ENCODE data around the gene UBR1. TPM values are rescaled to one million over a fixed set of nuclear protein-coding genes. Genes with fewer than 3 reads are reported as not detected.
"Not testable (repeated sequence)": the region's sequence is repeated elsewhere in the genome, so short reads cannot be mapped to it uniquely, and the experiment has no call there.

UBR1 gene
- total and polyA plus RNA-seq, 2 donors (not counting 1 experiment from before 2014, with no cell fraction given): 18.2 to 45.6 TPM

DNA sequence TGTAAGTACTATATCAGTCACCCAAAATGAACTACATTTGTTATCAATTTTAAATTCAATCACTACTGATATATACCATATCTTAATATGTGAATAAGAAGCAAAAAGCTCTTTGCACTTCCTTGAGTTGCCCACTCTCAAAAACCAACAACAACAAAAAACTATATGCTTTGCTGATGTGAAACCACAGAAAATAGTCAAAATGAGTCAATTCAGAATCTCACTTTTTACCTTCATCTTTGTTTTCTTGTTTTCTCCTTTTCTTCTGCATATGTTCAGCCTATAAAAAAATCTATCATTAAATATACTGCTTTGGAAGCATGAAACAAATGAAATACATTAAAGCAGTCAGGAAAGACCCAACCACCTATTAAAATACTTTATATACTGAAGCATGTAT, 80.7 kb downstream of the UBR1 start:
- no peak for TF ChIP-seq EZH2 (IDR thresholded peaks at IDR 0.05; ENCODE audit: low read length, missing control alignments)
- TF ChIP-seq, protein P1, sequence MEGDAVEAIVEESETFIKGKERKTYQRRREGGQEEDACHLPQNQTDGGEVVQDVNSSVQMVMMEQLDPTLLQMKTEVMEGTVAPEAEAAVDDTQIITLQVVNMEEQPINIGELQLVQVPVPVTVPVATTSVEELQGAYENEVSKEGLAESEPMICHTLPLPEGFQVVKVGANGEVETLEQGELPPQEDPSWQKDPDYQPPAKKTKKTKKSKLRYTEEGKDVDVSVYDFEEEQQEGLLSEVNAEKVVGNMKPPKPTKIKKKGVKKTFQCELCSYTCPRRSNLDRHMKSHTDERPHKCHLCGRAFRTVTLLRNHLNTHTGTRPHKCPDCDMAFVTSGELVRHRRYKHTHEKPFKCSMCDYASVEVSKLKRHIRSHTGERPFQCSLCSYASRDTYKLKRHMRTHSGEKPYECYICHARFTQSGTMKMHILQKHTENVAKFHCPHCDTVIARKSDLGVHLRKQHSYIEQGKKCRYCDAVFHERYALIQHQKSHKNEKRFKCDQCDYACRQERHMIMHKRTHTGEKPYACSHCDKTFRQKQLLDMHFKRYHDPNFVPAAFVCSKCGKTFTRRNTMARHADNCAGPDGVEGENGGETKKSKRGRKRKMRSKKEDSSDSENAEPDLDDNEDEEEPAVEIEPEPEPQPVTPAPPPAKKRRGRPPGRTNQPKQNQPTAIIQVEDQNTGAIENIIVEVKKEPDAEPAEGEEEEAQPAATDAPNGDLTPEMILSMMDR (conservative IDR thresholded peaks at IDR 0.05 in 1 of 2, IDR thresholded peaks at IDR 0.05 in 1 of 2; ENCODE audit: low read depth in 1 of 2, low read length in 2 of 2): no peak
- no peaks in the 10 kb centered on the region for H3K27me3 ChIP-seq (ENCODE audit: control insufficient read depth, insufficient read depth, low read length)

GRCh38 chr15:43014671-43015070, 91.2 kb downstream of the UBR1 start:
- not testable (repeated sequence) for H3K36me3 ChIP-seq (ENCODE audit: control insufficient read depth, insufficient read depth, low read length); H3K27me3 ChIP-seq (ENCODE audit: control insufficient read depth, insufficient read depth, low read length); H3K27ac ChIP-seq (ENCODE audit: insufficient read depth, low read length); H3K4me1 ChIP-seq (ENCODE audit: control insufficient read depth, extremely low read depth, insufficient read depth, low read length); H2AFZ ChIP-seq (ENCODE audit: low read length); H3K9me3 ChIP-seq (ENCODE audit: control insufficient read depth, insufficient read depth, low read depth, low read length); DNase-seq (ENCODE audit: low read depth in 2 of 2); H3K79me2 ChIP-seq (ENCODE audit: control insufficient read depth, insufficient read depth, low read length); H3K9ac ChIP-seq (ENCODE audit: insufficient read depth, low read length); H3K4me3 ChIP-seq (replicated peaks in 1 of 4; ENCODE audit: control extremely low read depth in 1 of 4, insufficient read depth in 1 of 4, low read depth in 3 of 4, low read length in 4 of 4); H4K20me1 ChIP-seq (ENCODE audit: control insufficient read depth, extremely low read depth, insufficient read depth, low read length); H3K4me2 ChIP-seq (ENCODE audit: extremely low read depth, insufficient read depth, low read length)

More for the DNA sequence above, 80.7 kb downstream of the UBR1 start:
- no peaks in the 10 kb centered on the region for H3K9me3 ChIP-seq (ENCODE audit: control insufficient read depth, insufficient read depth, low read depth, low read length)
- no peak overlapping the region for H3K9ac ChIP-seq (ENCODE audit: insufficient read depth, low read length)
- H2AFZ ChIP-seq (ENCODE audit: low read length): no peak overlapping the region
- peaks cover 2% of the 10 kb centered on the region for H3K36me3 ChIP-seq (ENCODE audit: control insufficient read depth, insufficient read depth, low read length)
- no peaks in the 10 kb centered on the region for H3K79me2 ChIP-seq (ENCODE audit: control insufficient read depth, insufficient read depth, low read length)
- no peaks in the 10 kb centered on the region for H3K4me1 ChIP-seq (ENCODE audit: control insufficient read depth, extremely low read depth, insufficient read depth, low read length)
- H3K4me2 ChIP-seq (ENCODE audit: extremely low read depth, insufficient read depth, low read length): no peak overlapping the region
- no peaks in the 10 kb centered on the region for H4K20me1 ChIP-seq (ENCODE audit: control insufficient read depth, extremely low read depth, insufficient read depth, low read length)
- no peak overlapping the region for H3K4me3 ChIP-seq (replicated peaks in 1 of 4; ENCODE audit: control extremely low read depth in 1 of 4, insufficient read depth in 1 of 4, low read depth in 3 of 4, low read length in 4 of 4)
- no peak for DNase-seq (ENCODE audit: low read depth in 2 of 2)
- H3K27ac ChIP-seq (ENCODE audit: insufficient read depth, low read length): no peak overlapping the region

DNA sequence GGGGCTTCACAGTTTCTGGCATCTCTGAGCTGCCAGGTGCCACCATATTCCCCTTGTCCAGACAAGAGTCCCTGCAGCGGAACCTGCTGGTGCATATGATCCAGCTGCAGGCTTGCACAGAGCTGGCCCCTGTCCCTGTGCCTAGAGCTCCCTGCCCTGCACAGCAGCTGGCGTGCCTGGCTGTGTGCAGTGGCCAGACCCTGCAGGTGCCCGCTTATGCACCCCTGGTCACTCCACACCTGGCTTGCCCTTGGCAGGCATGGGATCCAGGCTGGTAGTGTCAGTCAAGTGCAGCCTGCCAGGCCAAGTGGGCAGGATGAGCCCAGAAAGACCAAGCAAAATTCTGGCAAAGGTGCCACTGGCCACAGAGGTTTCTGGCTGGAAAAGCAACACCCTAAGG, 96.6 kb downstream of the UBR1 start:
- no peaks in the 10 kb centered on the region for H3K9me3 ChIP-seq (ENCODE audit: control insufficient read depth, insufficient read depth, low read depth, low read length)
- no peak overlapping the region for H3K27ac ChIP-seq (ENCODE audit: insufficient read depth, low read length)
- DNase-seq (ENCODE audit: low read depth in 2 of 2): no peak
- no peak for TF ChIP-seq EZH2 (IDR thresholded peaks at IDR 0.05; ENCODE audit: low read length, missing control alignments)
- no peaks in the 10 kb centered on the region for H3K4me1 ChIP-seq (ENCODE audit: control insufficient read depth, extremely low read depth, insufficient read depth, low read length)
- H3K9ac ChIP-seq (ENCODE audit: insufficient read depth, low read length): no peak overlapping the region
- H3K27me3 ChIP-seq (ENCODE audit: control insufficient read depth, insufficient read depth, low read length): no peaks in the 10 kb centered on the region
- H3K36me3 ChIP-seq (ENCODE audit: control insufficient read depth, insufficient read depth, low read length): peaks cover 9% of the 10 kb centered on the region
- no peak overlapping the region for H3K4me2 ChIP-seq (ENCODE audit: extremely low read depth, insufficient read depth, low read length)
- no peak overlapping the region for H2AFZ ChIP-seq (ENCODE audit: low read length)
- no peaks in the 10 kb centered on the region for H3K79me2 ChIP-seq (ENCODE audit: control insufficient read depth, insufficient read depth, low read length)
- no peak overlapping the region for H3K4me3 ChIP-seq (replicated peaks in 1 of 4; ENCODE audit: control extremely low read depth in 1 of 4, insufficient read depth in 1 of 4, low read depth in 3 of 4, low read length in 4 of 4)
- no peaks in the 10 kb centered on the region for H4K20me1 ChIP-seq (ENCODE audit: control insufficient read depth, extremely low read depth, insufficient read depth, low read length)

DNA sequence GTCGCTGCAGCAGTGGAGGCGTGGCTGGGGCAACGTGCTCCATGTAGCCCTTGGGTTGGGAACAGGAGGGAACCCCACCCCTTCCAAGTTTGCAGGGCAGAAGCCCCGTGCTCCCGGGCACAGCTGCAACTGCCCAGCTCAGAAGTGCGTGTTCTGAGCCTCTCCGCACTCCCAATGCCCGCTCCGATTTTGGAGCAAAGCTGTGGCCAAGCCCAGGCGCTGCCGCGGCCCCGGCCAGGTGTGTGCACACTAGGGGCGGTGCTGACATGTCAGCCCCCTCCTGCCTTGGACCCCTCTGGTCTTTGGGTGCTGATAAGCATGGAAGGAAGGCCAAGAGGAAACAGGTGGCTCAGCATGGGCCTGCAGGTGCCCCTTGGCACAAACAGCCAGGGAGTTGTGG, 97.7 kb downstream of the UBR1 start:
- Histone ChIP-seq H3K36me3 (ENCODE audit: control insufficient read depth, insufficient read depth, low read length) (peaks cover 11% of the 10 kb centered on the region), H4K20me1 (ENCODE audit: control insufficient read depth, extremely low read depth, insufficient read depth, low read length) (no peaks in the 10 kb centered on the region), H3K27me3 (ENCODE audit: control insufficient read depth, insufficient read depth, low read length) (no peaks in the 10 kb centered on the region), H3K27ac (ENCODE audit: insufficient read depth, low read length) (no peak overlapping the region), H3K79me2 (ENCODE audit: control insufficient read depth, insufficient read depth, low read length) (no peaks in the 10 kb centered on the region), H3K4me3 (replicated peaks in 1 of 4; ENCODE audit: control extremely low read depth in 1 of 4, insufficient read depth in 1 of 4, low read depth in 3 of 4, low read length in 4 of 4) (no peak overlapping the region), H2AFZ (ENCODE audit: low read length) (no peak overlapping the region), H3K4me1 (ENCODE audit: control insufficient read depth, extremely low read depth, insufficient read depth, low read length) (no peaks in the 10 kb centered on the region), H3K4me2 (ENCODE audit: extremely low read depth, insufficient read depth, low read length) (no peak overlapping the region), H3K9ac (ENCODE audit: insufficient read depth, low read length) (no peak overlapping the region), H3K9me3 (ENCODE audit: control insufficient read depth, insufficient read depth, low read depth, low read length) (no peaks in the 10 kb centered on the region)
- no peak for TF ChIP-seq EZH2 (IDR thresholded peaks at IDR 0.05; ENCODE audit: low read length, missing control alignments)
- TF ChIP-seq, protein P1 (conservative IDR thresholded peaks at IDR 0.05 in 1 of 2, IDR thresholded peaks at IDR 0.05 in 1 of 2; ENCODE audit: low read depth in 1 of 2, low read length in 2 of 2): no peak
- DNase-seq (ENCODE audit: low read depth in 2 of 2): no peak
